Testis (tissue), 2 donors: Measurements from ENCODE around the gene AKT1.

Experiments
- CTCF ChIP-seq, 3 experiments: fragments of 450-650 bp in 2 of 3; fragments of 200-600 bp in 1 of 3; sonication (generic) in 1 of 3; IDR thresholded peaks; one replicate each; pipeline ENCODE4 v1.5.1; 2016 to 2019; ENCODE audit warnings: antibody characterized with exemption in 3 of 3, mild to moderate bottlenecking in 2 of 3, moderate library complexity in 1 of 3
- POLR2A ChIP-seq: fragments of 450-650 bp; IDR thresholded peaks from one replicate; pipeline ENCODE4 v1.6.1; 2017; ENCODE audit warnings: antibody characterized with exemption, mild to moderate bottlenecking, moderate library complexity

GRCh38 chr14:104826861-104827176 is 31.3 kb upstream of the AKT1 start:
- TF ChIP-seq CTCF (IDR thresholded peaks at IDR 0.05) (no peak), POLR2A (no peak)
